ENCODE data around the gene EXOSC9.

Gene EXOSC9

GRCh38 chr4:121863799-121864198 lies 62.7 kb downstream of the EXOSC9 start:
- Histone ChIP-seq H4K91ac (ENCODE audit: low read depth, low read length, poor library complexity) (no peak overlapping the region), H2AFZ (ENCODE audit: low read length) (no peak overlapping the region), H3K23ac (ENCODE audit: low read depth, low read length, poor library complexity) (no peak overlapping the region), H2BK120ac (ENCODE audit: low read depth, low read length) (no peak overlapping the region), H2AK5ac (ENCODE audit: low read depth, low read length) (no peak overlapping the region), H3K27me3 (ENCODE audit: control insufficient read depth in 3 of 3, insufficient read depth in 3 of 3, low read depth in 1 of 3, low read length in 3 of 3) (no peaks in the 10 kb centered on the region), H3K4me1 (ENCODE audit: control insufficient read depth in 2 of 2, insufficient read depth in 1 of 2, low read depth in 1 of 2, low read length in 2 of 2) (peaks cover 0 to 2% of the 10 kb centered on the region in 2 donors), H3K14ac (ENCODE audit: low read length) (no peak overlapping the region), H3K9ac (ENCODE audit: low read depth, low read length, poor library complexity) (no peak overlapping the region), H3K4me2 (ENCODE audit: insufficient read depth, low read length, poor library complexity, severe bottlenecking) (no peak overlapping the region), H3K36me3 (replicated peaks in 1 of 2; ENCODE audit: control insufficient read depth in 2 of 2, insufficient read depth in 2 of 2, low read length in 2 of 2) (peaks cover 0 to 83% of the 10 kb centered on the region in 2 donors), H2BK5ac (ENCODE audit: low read length) (no peak overlapping the region), H3K4ac (ENCODE audit: low read length) (no peak overlapping the region), H3K18ac (ENCODE audit: low read length) (no peak overlapping the region), H3K9me3 (replicated peaks in 1 of 2; ENCODE audit: control insufficient read depth in 2 of 2, insufficient read depth in 1 of 2, low read depth in 1 of 2, low read length in 2 of 2) (peaks cover 0 to 18% of the 10 kb centered on the region in 2 donors), H3K27ac (replicated peaks; ENCODE audit: low read length) (no peak overlapping the region), H3K79me1 (ENCODE audit: low read depth, low read length) (no peaks in the 10 kb centered on the region), H4K8ac (ENCODE audit: low read depth, low read length) (no peak overlapping the region), H2BK15ac (ENCODE audit: low read length) (no peak overlapping the region), H2BK12ac (ENCODE audit: low read length) (no peak overlapping the region), H3K4me3 (ENCODE audit: low read length in 2 of 2) (no peak overlapping the region)
- no CpG with 5 or more reads among the region's 7 CpGs for WGBS, 2 donors (ENCODE audit: extremely low coverage in 2 of 2, insufficient read length in 2 of 2, insufficient replicate concordance in 1 of 2)
- no peak for DNase-seq (ENCODE audit: low spot score)
